ENCODE results near the gene ITGB1.

ITGB1 gene

GRCh38 chr10:32954545-32955298, 3.3 kb downstream of the ITGB1 start:
- DNase-seq, result no peak

- no peak for DNase-seq
Measured at GRCh38 chr10:32954080-32954479, 4.0 kb downstream of the ITGB1 start.

DNA sequence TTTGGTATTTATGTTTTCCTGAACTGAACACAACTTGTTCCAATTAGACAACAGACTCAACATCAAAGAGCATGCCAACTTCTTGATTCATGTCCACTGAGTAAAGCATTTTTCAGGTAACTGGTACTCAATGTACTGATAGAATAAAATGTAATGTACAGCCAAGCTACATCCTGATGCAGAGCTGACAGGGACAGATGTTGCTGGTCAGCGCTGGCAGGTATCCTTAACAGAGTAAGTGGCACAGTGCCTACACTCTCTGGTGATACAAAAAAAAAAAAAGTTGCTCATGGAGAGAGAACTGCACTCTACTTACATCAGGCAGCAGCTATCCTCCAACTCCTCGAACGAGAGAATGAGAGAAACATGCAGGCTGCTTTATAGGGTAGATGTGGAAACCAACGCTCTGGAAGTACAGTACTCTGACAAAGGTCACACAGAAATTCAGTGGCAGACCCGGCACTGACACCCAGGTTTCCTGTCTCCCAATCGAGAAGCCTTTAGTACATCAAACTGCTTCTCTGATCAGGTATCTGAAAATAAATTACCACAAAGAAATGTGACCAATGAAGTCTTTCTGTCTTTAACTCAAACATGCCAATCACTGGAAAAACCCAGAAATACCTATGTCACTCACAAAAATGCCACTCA, 4.6 kb downstream of the ITGB1 start:
- DNase-seq, result no peak

GRCh38 chr10:32952541-32953276, 5.3 kb downstream of the ITGB1 start:
- DNase-seq, result no peak

DNA sequence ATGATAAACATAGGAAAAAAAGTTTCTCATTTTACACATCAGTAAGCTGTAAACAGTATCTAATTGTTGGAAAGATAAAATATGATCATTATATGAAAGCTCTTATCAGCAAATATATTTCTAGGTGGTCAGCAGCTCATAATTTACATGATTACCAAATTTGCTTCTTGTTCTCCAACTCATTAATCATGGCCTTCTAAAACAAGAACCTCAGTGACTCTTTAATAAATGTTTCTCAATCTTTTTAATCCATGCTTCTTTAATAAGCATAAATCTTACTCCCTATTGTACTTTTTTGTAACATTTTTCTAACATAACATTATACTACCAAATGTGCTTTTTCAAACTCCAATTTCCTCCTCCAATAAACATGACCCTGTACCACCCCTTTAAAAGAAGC, 5.9 kb downstream of the ITGB1 start:
- DNase-seq, result no peak

GRCh38 chr10:32951111-32951510, 6.9 kb downstream of the ITGB1 start:
- no peak for DNase-seq

GRCh38 chr10:32950591-32951108, 7.4 kb downstream of the ITGB1 start:
- no peak for DNase-seq

DNA sequence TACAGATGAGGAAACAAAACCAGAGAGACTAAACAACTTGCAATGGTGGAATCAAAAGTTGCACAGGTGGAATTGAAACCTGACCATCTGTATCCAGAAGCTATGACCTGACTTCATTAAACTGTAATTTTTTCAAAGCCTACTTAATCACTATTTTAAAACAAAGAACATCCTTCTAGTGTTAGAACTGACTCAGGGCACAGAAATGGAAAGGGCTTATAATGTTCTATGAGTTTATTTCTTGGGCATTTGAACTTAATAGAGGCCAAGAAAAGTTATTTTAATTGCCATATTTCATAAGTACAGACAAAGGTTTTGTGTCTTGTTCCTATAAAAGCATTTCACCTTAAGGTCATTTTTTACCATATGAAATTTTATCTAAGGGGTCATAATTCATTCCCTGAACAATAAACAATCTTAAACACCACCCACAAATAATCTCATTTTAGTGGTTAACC, 8.8 kb downstream of the ITGB1 start:
- no peak for DNase-seq

- DNase-seq, result no peak
Measured at GRCh38 chr10:32948451-32948850, 9.6 kb downstream of the ITGB1 start.

- no peak for DNase-seq
Measured at GRCh38 chr10:32947586-32947985, 10.4 kb downstream of the ITGB1 start.

DNA sequence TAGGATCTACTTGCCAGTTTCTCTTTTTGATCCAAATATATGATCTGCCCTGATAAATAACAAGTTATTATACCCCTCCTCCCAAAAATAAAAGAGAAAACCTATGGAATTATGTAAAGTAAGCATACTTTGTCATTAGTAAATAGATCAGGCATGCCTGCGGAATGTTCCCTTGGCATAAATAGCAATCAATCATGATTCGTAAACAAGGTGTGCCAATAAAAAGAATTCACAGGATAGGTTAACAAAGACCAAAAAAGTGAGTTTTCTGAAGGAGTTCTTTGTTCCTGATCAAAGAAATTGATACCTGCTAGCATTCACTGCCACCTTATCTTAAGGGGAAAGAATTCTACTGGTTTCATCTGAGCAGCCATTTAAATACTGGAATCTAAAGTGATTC, 11.9 kb downstream of the ITGB1 start:
- DNase-seq, result no peak

DNA sequence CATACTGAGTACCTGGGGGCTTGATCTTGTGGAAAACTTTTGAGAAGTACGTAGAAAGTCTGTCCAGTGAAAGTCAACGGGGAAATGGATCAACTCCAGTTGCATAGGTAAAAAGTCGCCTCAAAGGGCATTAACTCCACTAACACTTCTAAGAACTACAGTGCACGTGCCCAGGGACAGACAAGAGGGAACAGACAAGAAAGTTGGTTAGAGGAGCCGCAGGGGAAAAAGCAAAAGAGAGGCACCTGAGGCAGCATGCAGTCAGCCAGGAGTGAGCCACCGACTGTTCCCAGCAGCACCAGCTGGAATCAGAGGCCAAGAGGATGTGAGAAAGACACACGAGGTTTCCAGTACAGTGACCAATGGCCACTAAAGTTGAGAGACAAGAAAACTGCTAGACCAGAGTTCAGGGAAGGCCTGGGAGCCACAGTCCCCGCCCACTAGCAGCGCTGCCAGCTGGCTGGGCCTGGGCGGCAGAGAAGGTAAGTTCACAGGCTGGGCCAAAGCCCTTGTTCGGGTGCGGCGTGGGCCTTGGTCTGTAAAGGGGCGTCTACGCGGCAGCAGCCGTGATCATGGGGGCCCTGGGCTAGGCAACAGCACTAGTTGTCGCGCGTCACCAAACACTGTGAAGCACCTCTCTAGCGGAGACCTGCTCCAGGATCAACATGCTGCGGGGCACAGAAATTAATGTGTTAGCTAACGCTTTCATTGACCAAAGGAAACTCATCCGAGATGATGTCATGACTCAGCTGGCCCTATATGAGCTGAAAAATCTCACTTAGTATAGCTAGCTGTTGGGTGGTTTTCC, 14.0 kb downstream of the ITGB1 start:
- no peak for DNase-seq

DNA sequence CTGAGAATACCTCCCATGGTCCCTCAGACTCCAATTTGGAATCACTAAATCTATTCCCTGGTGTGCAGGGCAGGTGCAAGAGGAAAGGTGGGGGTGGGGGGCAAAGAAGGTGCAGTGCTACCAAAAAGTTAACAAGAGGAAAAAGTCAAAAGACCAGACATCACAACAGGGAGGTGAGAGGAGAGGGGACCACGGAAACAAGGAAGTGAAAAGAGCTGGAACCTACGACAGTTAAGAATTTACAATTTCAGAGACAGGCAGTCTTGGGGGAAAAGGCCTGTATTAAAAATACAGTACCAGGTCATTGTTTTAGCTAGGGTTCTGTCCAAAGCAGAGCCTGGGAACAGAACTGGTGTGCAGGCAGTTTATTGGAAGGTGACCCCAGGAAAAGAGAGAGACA, 14.6 kb downstream of the ITGB1 start:
- no peak for DNase-seq

DNA sequence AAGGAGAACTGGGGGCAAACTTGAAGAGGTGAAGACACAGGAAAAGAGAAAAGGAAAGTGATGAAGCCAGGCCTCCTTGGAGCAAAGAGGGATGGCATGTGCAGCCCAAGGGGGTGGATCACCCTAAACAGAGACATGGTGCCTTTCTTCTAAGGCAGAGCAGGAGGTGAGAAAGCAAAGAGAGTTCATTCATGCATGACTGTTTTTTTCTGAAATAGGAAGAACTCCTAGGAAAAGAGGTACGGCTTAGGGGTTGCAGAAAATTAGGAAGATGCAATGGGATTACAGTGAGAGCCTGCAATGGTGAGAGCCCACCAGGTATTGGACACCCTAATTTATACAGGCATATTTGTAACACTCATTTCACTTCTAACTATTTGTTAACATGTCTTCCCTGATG, 15.9 kb downstream of the ITGB1 start:
- DNase-seq, result no peak

- no peak for DNase-seq
Measured at GRCh38 chr10:32941357-32941756, 16.7 kb downstream of the ITGB1 start.

GRCh38 chr10:32940321-32941301, 17.4 kb downstream of the ITGB1 start:
- no peak for DNase-seq

DNA sequence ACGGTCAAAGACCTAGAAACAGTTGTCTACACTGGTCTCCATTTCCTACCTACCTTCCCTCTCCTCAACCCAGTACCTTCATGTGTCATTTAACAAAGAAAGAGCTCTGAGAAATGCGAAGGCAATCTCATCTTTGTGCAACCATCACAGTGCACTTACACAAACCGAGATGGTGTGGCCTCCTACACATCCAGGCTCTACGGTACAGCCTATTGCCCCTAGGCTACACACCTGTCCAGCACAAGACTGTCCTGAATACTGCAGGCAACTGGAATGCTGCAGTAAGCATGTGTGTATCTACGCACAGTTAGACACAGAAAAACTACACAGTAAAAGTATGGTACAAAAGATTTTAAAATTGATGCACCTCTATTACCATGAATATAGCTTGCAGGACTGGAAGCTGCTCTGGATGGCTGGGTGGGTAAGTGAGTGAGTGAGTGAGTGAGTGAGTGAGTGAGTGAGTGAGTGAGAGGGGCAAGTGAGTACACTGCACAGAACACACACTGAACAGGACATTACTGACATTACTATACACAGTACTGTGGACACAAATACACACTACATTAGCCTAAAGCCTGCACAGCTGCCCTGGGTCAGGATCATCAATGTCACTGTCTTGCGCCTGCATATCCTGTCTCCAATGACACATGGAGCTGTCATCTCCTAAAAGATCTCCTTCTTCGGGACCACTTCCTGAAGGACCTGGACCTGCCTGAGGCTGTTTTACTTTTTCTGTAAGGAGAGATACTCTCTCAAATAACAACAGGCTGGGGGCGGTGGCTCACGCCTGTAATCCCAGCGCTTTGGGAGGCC, 18.5 kb downstream of the ITGB1 start:
- DNase-seq, result no peak

DNA sequence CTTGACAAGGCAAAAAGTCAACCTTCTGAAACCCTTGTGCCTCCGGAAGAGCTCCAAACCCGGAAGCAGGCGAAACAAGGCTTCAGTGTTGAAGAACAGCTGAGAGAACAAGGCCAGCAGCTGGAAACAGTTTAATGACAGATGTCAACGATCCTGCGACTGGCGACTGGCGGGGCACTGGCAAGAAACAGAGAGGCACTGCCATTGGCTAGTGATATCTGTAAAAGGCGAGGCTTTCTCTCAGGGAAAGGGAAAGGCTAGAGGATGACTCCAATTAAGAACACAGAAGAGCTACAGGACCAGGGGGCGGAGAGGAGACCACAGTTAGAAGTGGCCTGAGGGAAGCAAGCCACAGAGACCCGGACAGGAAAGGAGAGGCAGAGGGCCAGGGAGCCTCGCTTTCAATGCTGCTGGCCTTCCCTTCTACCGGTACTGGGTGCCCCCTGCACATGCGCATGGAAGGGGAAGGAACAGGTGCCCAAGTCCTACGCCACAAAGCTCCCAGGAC, 19.4 kb downstream of the ITGB1 start:
- no peak for DNase-seq

- no peak for DNase-seq
Measured at GRCh38 chr10:32937911-32938424, 20.1 kb downstream of the ITGB1 start.

DNA sequence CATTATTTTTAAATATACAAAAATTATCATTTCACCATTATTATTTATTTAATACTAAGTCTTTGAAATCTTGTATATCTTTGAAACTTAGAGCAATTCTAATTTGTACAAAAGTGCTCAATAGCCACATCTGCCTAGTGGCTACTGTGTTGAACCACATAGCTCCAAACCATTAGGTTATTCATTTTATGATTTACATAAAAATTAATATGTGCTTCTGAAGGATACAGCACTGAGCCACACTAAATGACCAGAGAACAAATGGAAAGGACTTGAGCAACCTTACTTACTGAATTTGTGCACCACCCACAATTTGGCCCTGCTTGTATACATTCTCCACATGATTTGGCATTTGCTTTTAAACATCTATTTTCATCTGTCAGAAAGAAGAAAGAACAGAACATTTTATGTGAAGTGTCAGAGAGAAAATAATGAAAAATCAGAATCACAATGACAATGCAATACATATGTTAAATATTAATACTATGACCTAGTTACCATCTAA, 25.8 kb downstream of the ITGB1 start:
- no peak for DNase-seq

Data from activated CD4-positive, CD25-positive, alpha-beta regulatory T cell (primary cell).